ENCODE measurements around the gene STXBP6.
"Not testable (repeated sequence)": the region's sequence is repeated elsewhere in the genome, so short reads cannot be mapped to it uniquely, and the experiment has no call there.

Gene STXBP6

DNA sequence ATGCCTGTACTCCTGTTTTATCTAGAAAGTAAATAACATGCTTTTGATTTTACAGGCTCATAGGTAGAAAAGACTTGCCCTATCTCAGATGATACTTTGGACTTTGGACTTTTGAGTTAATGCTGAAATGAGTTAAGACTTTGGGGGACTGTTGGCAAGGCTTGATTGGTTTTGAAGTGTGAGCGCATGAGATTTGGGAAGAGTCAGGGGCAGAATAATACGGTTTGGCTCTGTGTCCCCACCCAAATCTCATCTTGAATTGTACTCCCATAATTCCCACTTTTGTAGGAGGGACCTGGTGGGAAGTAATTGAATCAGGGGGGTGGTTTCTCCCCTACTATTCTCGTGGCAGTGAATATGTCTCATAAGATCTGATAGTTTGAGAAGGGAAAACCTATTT, 259.8 kb downstream of the STXBP6 start:
- DNase-seq, result peak; percentile 48

- peak; percentile 92 for DNase-seq
Measured at GRCh38 chr14:24789378-24789884, 260.5 kb downstream of the STXBP6 start.

DNA sequence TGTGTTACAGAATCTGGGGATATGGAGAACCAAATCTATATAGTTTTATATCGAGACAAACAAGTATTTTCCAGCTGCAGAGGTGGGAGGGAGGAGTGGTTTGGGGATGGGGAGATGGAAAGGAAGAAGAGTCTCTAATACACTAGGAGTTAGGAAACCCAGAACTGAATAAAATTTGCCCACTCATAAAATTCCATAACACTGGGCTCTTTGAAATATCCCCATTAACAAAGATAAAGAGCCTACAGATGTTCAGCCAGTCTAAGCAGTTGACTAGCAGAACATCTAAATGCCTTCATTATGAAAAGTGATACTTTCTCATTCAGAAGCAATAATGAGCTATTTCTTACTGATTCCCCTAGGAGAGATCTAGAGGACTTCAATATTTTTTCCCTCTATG, 264.2 kb downstream of the STXBP6 start:
- DNase-seq, result no peak

- peak; percentile 35 for DNase-seq
Measured at GRCh38 chr14:24784981-24785380, 265.0 kb downstream of the STXBP6 start.

DNA sequence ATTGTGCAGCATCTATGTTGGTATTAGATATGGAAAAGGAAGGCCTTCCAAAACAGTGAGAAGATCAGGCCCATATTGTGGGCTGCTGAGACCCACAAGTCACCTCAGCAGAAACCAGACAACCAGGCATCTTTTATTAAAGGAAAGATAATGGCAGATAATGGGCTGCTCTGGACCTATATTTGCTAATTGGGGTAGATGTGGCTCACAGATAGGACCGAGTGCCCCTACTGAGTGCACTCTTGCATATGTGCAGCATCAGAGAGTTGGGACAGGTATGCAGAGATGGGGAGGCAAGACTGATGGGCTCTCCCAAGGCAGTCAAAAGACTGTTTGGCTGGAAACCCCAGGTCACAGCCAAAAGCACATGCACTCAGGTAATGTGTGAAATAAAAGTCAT, 266.2 kb downstream of the STXBP6 start:
- DNase-seq, result no peak

DNA sequence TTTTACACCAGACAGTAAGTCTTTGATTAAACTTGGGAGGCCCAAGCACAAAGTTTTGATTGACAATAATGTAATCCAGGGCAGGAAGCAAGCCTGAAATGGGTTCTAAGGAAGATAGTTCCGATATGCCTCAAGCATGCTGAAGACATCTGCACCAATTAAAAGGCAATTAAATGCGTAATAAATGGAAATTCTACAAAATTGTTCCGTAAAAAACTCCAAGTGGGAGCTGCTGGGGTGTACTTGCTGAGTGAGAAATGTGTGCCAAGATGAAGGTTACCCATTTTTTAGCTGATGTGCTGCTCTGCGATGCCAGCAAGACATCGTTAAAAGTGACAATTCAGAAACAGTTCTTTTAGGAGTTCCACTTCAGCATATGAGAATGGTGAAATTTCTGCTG, 269.7 kb downstream of the STXBP6 start:
- no peak for DNase-seq

GRCh38 chr14:24777678-24778077, 272.3 kb downstream of the STXBP6 start:
- DNase-seq, result no peak

GRCh38 chr14:24775950-24776349, 274.0 kb downstream of the STXBP6 start:
- peak; percentile 12 for DNase-seq

DNA sequence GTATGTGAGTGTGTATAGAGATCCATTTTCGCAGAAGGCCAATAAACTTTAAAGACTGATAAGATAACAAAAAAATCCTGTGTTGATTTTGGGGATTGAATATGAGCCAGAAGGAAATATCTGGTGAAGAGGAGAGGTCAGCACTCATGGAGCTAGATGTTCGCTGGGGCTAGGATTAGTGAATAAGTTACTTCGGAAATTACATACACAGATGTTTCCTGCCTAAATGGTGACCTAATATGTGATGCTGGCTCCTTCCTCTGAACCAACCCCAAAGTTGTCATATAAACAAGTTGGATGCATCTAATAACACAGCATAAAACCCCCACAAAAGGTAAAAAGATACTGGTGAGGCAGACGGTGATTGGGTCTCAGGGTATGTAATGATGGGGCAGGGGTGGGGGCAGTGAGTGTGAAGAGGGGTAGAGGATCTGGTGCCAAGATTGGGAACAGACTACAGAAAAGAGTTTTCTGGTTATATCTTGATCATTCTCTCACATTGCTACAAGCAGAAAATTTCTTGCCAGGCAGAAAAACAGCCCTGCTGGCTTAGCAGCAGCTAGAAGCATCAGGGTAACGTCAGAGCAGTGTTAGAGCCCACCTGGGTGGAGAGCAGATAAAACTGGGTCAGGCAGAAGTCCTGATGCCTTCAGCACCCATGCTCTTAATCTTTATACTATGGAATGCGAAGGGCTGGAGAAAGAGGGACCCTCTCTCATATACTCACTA, 275.6 kb downstream of the STXBP6 start:
- DNase-seq, result no peak

- not testable (repeated sequence) for DNase-seq
Measured at GRCh38 chr14:24773564-24773963, 276.4 kb downstream of the STXBP6 start.

GRCh38 chr14:24766434-24766833, 283.5 kb downstream of the STXBP6 start:
- no peak for DNase-seq

GRCh38 chr14:24761141-24761540, 288.8 kb downstream of the STXBP6 start:
- peak; percentile 37 for DNase-seq

Measured in NCI-H69 (cell line).